Psoas muscle (tissue), 8 donors: ENCODE data around the gene ZFYVE9. TPM values are rescaled to one million over a fixed set of nuclear protein-coding genes. Genes with fewer than 3 reads are reported as not detected.

Experiments
- ATAC-seq, 4 donors: fragments of 200-7000 bp; cut with Tn5 transposase; one replicate each; pipeline ENCODE4 v1.9.1; 2020; ENCODE audit warnings: moderate library complexity in 3 of 4, mild to moderate bottlenecking in 2 of 4
- DNase-seq, 2 donors: peaks; one replicate each; pipeline ENCODE4 v3.0.0-alpha.2; 2020
- H3K27ac ChIP-seq: fragments of 200-600 bp; one replicate; pipeline ENCODE4 v1.8.0; 2022
- H3K27me3 ChIP-seq, 3 donors: fragments of 200-600 bp in 1 of 3; one replicate each; pipeline versions ENCODE4 v1.6.1 to v1.8.0; 2013 to 2022; ENCODE audit warnings: low read length in 2 of 3, mild to moderate bottlenecking in 2 of 3, moderate library complexity in 1 of 3; ENCODE audit not compliant: insufficient read depth in 3 of 3
- H3K36me3 ChIP-seq, 2 donors: fragments of 200-600 bp in 1 of 2; one replicate each; pipeline versions ENCODE4 v1.6.1 to v1.8.0; 2013 to 2022; ENCODE audit warnings: low read depth in 1 of 2, mild to moderate bottlenecking in 1 of 2, moderate library complexity in 1 of 2; ENCODE audit not compliant: insufficient read depth in 1 of 2
- H3K4me1 ChIP-seq: fragments of 200-600 bp; one replicate; pipeline ENCODE4 v1.8.0; 2022
- H3K4me3 ChIP-seq: fragments of 200-600 bp; one replicate; pipeline ENCODE4 v1.8.0; 2022; ENCODE audit warnings: mild to moderate bottlenecking
- H3K9me3 ChIP-seq: fragments of 200-600 bp; one replicate; pipeline ENCODE4 v1.8.0; 2022
- CTCF ChIP-seq: fragments of 200-600 bp; IDR thresholded peaks from one replicate; pipeline ENCODE4 v1.8.0; 2022; ENCODE audit warnings: antibody characterized with exemption
- WGBS, 3 donors: extraction: QIAGEN DNeasy Blood & Tissue Kit; methylation state at CpG; one replicate each; pipeline versions ENCODE4 v1.1.6 to v1.1.7; 2013; 5-methylcytosine and 5-hydroxymethylcytosine counted together
- intact Hi-C, 2 donors: fragments of 100-400 bp; cut with DNase I; formaldehyde crosslinking; loops; one replicate each; pipeline versions ENCODE4 v1.11.0 to v1.14.2; 2022
- polyA plus RNA-seq, 3 donors: library from polyadenylated mRNA; stranded (reverse); fragments of 200-250 nt; gene quantifications; one replicate each; pipeline ENCODE4 v1.2.3, GENCODE V29; 2013
- total RNA-seq, 4 donors: library from RNA; stranded (reverse); fragmentation: NEBNext Ultra II Directional in 2 of 4; extraction: Animal tissue kit (Norgen Biotek cat#: 25700) in 2 of 4; gene quantifications; one replicate each; pipeline versions ENCODE4 v1.2.1 to v1.2.4, GENCODE V29; 2021 to 2023
- donor health status: healthy with polysubstance abuse.
- donor health status: DM: no; HTN: no; CAD: no; lungs with moderate emphysema.
- donor health status: Bipolar disorder and iron deficiency.
- donor health status: healthy.
- donor health status: DM: yes; HTN: yes; CAD: no.
- donor health status: DM: no; HTN: no; CAD: no.
- donor health status: DM: no; HTN: no; CAD: no.
- donor health status: DM: yes; HTN: yes; CAD: no.

Gene ZFYVE9
- total and polyA plus RNA-seq, 7 donors = 14.7 to 39.1 (median 31.4) TPM

DNA sequence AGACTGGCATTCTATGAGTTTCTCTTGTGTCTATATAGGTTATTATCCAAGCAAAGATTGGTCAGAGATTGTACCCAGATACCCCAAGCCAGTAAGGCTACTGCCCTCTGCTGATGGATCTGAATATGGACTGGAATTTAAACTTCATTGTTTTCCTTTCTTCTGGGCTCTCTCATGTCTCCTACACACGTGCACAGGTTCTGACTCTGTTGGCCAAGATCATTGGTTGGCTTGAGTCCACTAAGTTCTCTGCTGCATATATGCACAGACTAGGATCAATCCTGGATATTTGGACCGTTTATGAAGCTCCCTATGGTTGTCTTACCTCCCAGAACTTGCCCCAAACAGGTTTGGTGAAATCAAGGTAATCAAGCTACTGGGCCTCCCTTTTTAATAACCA is 154.5 kb downstream of the ZFYVE9 start:
- Histone ChIP-seq H3K9me3 (no peaks in the 10 kb centered on the region), H3K4me1 (no peaks in the 10 kb centered on the region), H3K27me3 (no peaks in the 10 kb centered on the region), H3K27ac (no peak overlapping the region), H3K36me3 (peaks cover 0 to 21% of the 10 kb centered on the region in 2 donors), H3K4me3 (no peak overlapping the region)
- TF ChIP-seq CTCF = peak; percentile 71
- DNase-seq (no peak), ATAC-seq (peak; percentile 56 to 89 (median 84))
- intact Hi-C loops = loop anchor here (1.0 to 5.0 kb wide), 4 partner anchors 154 to 170 kb away; partner anchors contain the start of gene ZFYVE9 (in 2 of the 2)
- WGBS, 3 donors = 16 to 24% (median 18%) methylated on average over 2 of the region's 2 CpGs

DNA sequence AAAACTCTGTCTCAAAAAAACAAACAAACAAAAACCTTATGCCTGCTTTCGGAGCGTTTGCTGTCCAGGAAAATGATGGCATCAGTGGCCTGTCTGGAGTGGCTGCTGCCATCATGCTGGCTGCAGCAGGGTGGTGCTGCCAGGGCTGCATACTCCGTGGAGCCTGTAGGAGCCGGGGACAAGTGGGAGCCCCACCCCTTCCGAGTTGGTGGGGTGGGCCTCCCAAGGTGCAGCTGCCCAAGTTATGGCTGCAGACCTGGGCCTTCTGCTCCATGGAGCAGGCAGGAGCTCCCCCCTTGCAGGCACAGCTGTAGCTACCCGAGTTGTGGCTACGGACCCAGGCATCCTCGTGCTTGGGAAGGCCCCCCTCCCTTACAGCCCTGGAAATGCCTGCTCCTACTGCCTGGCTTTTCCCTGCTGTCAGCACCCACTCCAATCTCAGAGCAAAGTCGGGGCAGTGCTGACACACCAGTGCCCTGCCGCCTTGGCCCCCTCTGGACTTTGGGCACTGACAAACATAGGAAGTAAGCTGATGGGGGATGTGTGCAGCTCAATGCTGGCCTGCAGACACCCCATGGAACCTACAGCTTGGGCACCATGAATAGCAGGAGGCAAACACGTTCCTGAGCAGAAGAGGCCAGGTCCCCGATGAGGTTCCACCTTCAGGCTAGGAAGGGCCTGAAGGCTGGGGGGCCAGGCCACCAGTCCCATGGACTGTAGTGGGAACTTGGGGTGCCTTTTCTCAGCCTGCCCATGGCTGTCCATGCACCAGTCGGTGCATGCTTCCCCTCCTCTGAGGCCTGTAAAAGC is 163.7 kb downstream of the ZFYVE9 start:
- ATAC-seq (no peak), DNase-seq (no peak)
- WGBS, 3 donors = 90 to 93% (median 92%) methylated on average over 13 of the region's 13 CpGs
- TF ChIP-seq CTCF = no peak
- intact Hi-C loops = no loop called here
- H3K27ac ChIP-seq = no peak overlapping the region
- H3K4me1 ChIP-seq = no peaks in the 10 kb centered on the region
- H3K36me3 ChIP-seq = peaks cover 0 to 38% of the 10 kb centered on the region in 2 donors
- H3K4me3 ChIP-seq = no peak overlapping the region
- H3K9me3 ChIP-seq = no peaks in the 10 kb centered on the region
- no peaks in the 10 kb centered on the region for H3K27me3 ChIP-seq

DNA sequence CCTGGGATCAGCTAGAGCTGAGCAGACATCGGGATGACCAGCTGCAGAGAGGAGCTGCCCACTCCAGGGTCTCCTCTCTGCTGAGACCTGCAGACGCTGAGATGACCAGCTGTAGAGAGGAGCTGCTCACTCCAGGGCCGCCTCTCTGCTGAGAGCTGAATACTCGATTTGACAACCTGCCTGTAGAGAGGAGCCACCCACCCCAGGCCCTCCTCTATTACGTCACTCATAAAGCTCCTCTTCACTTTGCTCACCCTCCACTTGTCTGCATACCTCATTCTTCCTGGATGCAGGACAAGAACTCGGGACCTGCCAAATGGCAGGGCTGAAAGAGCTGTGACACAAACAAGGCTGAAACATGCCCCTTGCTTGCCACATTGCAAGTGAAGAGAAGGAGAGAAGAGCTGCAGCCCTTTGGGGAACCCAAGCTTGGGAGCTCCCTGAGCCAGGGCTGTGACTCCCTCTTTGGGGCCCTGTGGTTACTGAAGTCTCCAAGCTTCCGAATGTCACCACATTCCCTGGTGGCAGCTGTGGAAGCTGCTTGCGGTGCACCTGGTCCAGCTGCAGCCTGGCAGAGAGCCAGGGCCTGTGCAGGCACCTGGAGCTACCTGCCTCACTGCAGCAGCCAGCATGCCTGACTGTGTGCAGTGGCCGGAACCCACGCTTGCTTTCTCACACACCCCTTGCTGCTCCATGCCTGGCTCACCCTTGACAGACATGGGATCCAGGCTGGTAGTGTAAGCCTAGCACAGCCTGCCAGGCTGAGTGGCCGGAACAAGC is 164.5 kb downstream of the ZFYVE9 start:
- Histone ChIP-seq H3K36me3 (peaks cover 0 to 43% of the 10 kb centered on the region in 2 donors), H3K9me3 (no peaks in the 10 kb centered on the region), H3K27me3 (no peaks in the 10 kb centered on the region), H3K4me1 (no peaks in the 10 kb centered on the region), H3K4me3 (no peak overlapping the region), H3K27ac (no peak overlapping the region)
- DNase-seq (no peak), ATAC-seq (no peak)
- intact Hi-C loops = no loop called here
- 70 to 84% (median 73%) methylated on average over 11 of the region's 11 CpGs for WGBS, 3 donors
- no peak for TF ChIP-seq CTCF

- TF ChIP-seq CTCF = no peak
- Histone ChIP-seq H3K27me3 (no peaks in the 10 kb centered on the region), H3K4me3 (no peak overlapping the region), H3K27ac (no peak overlapping the region), H3K4me1 (no peaks in the 10 kb centered on the region), H3K36me3 (no peaks in the 10 kb centered on the region), H3K9me3 (no peaks in the 10 kb centered on the region)
- DNase-seq (no peak), ATAC-seq (no peak)
- intact Hi-C loops = no loop called here
- 96 to 99% (median 97%) methylated on average over 2 of the region's 2 CpGs for WGBS, 3 donors
Observed at GRCh38 chr1:52321061-52321460, 179.2 kb downstream of the ZFYVE9 start.
